ENCODE data around the gene TRIM71.

DNA sequence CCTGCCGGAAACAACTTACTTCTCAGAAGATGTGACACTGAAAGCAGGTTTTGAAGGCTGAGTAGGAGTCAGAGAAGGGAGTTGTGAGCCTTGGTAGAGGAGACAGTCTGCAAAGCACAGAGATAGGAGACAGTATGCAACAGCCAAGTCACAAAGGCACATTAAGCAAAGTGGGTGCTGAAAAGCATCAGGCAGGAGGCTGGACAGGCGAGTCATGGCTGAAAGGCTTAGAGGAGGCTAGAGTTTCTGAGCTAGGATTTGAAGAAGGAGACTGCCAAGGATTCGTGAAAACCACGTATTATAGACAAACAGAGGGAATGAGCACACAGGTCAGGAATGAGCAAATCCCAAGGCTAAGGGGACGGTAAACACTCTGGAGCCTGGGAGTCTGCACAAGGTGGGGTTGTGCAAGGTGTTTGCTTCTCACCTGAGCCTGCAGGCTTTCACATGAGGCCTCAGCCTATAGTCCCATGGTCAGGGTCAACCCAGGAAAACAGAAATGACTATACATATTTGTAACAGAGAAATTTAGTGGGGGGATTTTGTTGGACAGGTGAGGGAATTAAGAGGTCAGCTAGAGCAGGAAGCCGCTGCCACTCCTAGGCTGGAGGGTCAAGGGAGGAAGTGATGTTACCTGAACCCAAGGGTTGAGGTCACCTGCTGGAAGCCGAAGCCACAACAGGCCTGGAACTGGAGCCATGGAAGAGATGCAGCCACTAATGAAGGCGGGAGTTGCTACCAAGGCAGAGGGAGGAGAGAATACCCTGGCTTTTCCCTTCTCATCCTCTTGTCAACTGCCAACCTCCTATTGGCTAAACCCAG, 23.1 kb upstream of the TRIM71 start:
- TF ChIP-seq, protein P1, sequence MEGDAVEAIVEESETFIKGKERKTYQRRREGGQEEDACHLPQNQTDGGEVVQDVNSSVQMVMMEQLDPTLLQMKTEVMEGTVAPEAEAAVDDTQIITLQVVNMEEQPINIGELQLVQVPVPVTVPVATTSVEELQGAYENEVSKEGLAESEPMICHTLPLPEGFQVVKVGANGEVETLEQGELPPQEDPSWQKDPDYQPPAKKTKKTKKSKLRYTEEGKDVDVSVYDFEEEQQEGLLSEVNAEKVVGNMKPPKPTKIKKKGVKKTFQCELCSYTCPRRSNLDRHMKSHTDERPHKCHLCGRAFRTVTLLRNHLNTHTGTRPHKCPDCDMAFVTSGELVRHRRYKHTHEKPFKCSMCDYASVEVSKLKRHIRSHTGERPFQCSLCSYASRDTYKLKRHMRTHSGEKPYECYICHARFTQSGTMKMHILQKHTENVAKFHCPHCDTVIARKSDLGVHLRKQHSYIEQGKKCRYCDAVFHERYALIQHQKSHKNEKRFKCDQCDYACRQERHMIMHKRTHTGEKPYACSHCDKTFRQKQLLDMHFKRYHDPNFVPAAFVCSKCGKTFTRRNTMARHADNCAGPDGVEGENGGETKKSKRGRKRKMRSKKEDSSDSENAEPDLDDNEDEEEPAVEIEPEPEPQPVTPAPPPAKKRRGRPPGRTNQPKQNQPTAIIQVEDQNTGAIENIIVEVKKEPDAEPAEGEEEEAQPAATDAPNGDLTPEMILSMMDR (IDR thresholded peaks at IDR 0.05), result no peak
- TF ChIP-seq POLR2A (IDR thresholded peaks at IDR 0.05), result no peak
